22Rv1 (cell line): ENCODE results near the gene ERGIC2.
"Not testable (repeated sequence)": the region's sequence is repeated elsewhere in the genome, so short reads cannot be mapped to it uniquely, and the experiment has no call there.

Experiments
- H3K27ac ChIP-seq: fragments of 450-650 bp; 2 replicates; pipeline ENCODE4 v1.5.1; 2017
- CTCF ChIP-seq: fragments of 450-650 bp; IDR thresholded peaks from 2 replicates; pipeline ENCODE4 v1.5.1; 2017; ENCODE audit warnings: mild to moderate bottlenecking
- ZFX ChIP-seq: fragments of 450-650 bp; IDR thresholded peaks from 2 replicates; pipeline ENCODE4 v1.6.1; 2017; ENCODE audit warnings: antibody characterized with exemption, borderline replicate concordance

The ERGIC2 gene

GRCh38 chr12:29396774-29397173, 15.8 kb upstream of the ERGIC2 start:
- TF ChIP-seq ZFX, result no peak
- no peak for TF ChIP-seq CTCF
- H3K27ac ChIP-seq, result no peak overlapping the region

GRCh38 chr12:29395356-29395755, 14.4 kb upstream of the ERGIC2 start:
- TF ChIP-seq CTCF, result no peak
- no peak for TF ChIP-seq ZFX
- no peak overlapping the region for H3K27ac ChIP-seq

- H3K27ac ChIP-seq, result not testable (repeated sequence)
These were observed 9.4 kb upstream of the ERGIC2 start for GRCh38 chr12:29390419-29390818.

GRCh38 chr12:29389295-29389919, 8.4 kb upstream of the ERGIC2 start:
- H3K27ac ChIP-seq, result no peak overlapping the region
- TF ChIP-seq ZFX, result no peak

- H3K27ac ChIP-seq, result not testable (repeated sequence)
These were observed 5.2 kb upstream of the ERGIC2 start for GRCh38 chr12:29386084-29386680.

GRCh38 chr12:29385194-29385593, 4.2 kb upstream of the ERGIC2 start:
- H3K27ac ChIP-seq, result not testable (repeated sequence)

GRCh38 chr12:29382251-29382650, 1.3 kb upstream of the ERGIC2 start:
- TF ChIP-seq CTCF (no peak), ZFX (no peak)
- H3K27ac ChIP-seq, result peak overlapping the region; percentile 99; the same call in 1 of the 2 replicates

GRCh38 chr12:29376118-29376517, 4.9 kb downstream of the ERGIC2 start:
- TF ChIP-seq ZFX (no peak), CTCF (no peak)
- H3K27ac ChIP-seq, result no peak overlapping the region

- TF ChIP-seq CTCF, result no peak
- TF ChIP-seq ZFX, result no peak
- H3K27ac ChIP-seq, result no peak overlapping the region
These were observed 6.1 kb downstream of the ERGIC2 start for GRCh38 chr12:29374913-29375312.

GRCh38 chr12:29374012-29374411, 7.0 kb downstream of the ERGIC2 start:
- TF ChIP-seq ZFX, result no peak
- TF ChIP-seq CTCF, result no peak
- H3K27ac ChIP-seq, result 0 out of 2 replicates have a peak overlapping the region, but pooled peaks have one; percentile 10
